Measurements from ENCODE around the gene ZNF543. TPM values are rescaled to one million over a fixed set of nuclear protein-coding genes. Genes with fewer than 3 reads are reported as not detected.

The ZNF543 gene
- total and polyA plus RNA-seq, 2 of the 8 experiments (the other 6 are each of a cell fraction or from before 2014, with no cell fraction given): 1.8 to 9.0 TPM

DNA sequence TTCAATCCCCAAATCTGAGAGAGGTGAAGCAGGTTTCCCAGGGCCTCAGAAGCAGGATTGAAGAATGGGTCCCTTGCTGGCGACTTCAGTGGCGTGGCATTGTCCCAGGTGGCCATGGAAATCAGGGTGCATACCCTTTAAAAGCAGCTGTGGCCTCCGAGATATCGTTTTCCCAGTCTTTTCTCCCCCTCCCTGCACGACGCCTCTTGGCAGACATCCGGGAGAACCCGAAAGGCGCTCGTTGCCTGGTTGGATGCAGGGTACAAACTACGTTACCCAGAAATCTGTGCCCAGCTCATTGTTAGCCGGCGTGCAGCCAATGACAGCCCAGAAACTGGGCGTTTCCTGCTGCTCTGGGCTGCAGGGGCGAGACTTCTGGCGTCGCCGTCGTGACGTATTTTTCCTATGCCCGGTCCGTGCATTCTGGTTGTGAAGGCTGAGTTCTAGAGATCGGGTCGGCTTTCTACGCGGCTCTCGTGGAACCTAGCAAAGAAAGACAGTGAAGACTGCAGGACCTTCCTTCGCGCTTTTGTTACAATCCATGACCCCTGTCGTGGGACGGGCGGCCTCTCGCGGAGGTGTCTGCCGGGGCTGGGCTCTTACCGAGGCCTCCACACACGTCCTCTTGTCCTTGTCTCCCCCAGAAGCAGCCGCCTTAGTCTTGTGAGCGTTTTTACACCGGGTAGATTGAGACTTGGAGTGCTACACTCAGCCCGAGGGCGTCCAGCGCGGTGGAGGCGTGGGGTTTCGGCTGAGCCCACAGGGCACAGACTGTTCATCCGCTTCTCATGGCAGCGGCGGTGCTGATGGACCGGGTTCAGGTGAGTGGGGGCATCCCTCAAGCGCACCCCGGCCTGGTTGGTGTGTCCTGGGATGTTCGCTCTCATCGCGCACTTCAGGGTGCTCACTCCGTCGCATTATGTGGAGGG is 30.9 kb downstream of the ZNF543 start, which contains the start of gene ZNF304:
ZNF304 (plus strand) TSS at position 395 of the 929 bp plus-strand sequence; CDS start at position 789, 394 bp downstream.
- peak within 1 kb of the TSS; percentile 69; the same call in 1 of the 2 replicates for H2BK5ac ChIP-seq (ENCODE audit: low read depth, low read length)
- peak within 1 kb of the TSS; percentile 88 to 100 (median 99) for H3K4me3 ChIP-seq (ENCODE audit: extremely low read depth in 1 of 4, insufficient read depth in 2 of 4, low read depth in 3 of 4, low read length in 4 of 4)
- H2BK12ac ChIP-seq (ENCODE audit: low read depth, low read length): no peak within 1 kb of the TSS
- H3K4me2 ChIP-seq (ENCODE audit: insufficient read depth in 1 of 2, low read depth in 2 of 2, low read length in 2 of 2): peak within 1 kb of the TSS; percentile 93 to 94
- peak within 1 kb of the TSS; percentile 30; the same call in 1 of the 2 replicates for H4K8ac ChIP-seq (ENCODE audit: extremely low read depth, insufficient read depth, low read length)
- ChIA-PET POLR2A (ENCODE audit: partially characterized antibody) (interaction anchor here (0.6 to 1.9 kb wide), 8 partner anchors 9 to 287 kb away, joined by 3 to 10 read pairs (median 4); partner anchors contain the start of genes TRAPPC2B, ZNF547 and ZNF548), CTCF (ENCODE audit: partially characterized antibody) (interaction anchor here (1.0 kb wide), 1 partner anchor 12 kb away, joined by 3 read pairs; no protein-coding TSS in a partner anchor)
- H3K14ac ChIP-seq (ENCODE audit: insufficient read length): no peak within 1 kb of the TSS
- H3K23me2 ChIP-seq (ENCODE audit: low read depth, low read length): peaks cover 12% of the 10 kb centered on the region; the same call in 1 of the 2 replicates
- H3K79me1 ChIP-seq (ENCODE audit: low read depth, low read length): peaks cover 10% of the 10 kb centered on the region
- no peak within 1 kb of the TSS for H2BK20ac ChIP-seq (ENCODE audit: low read length)
- no peak within 1 kb of the TSS for H2AK5ac ChIP-seq (ENCODE audit: low read depth, low read length)
- peak within 1 kb of the TSS; percentile 99 for H3K18ac ChIP-seq (ENCODE audit: extremely low read depth, low read length)
- H3K9ac ChIP-seq (replicated peaks in 1 of 4; ENCODE audit: extremely low read depth in 1 of 4, low read depth in 3 of 4, low read length in 3 of 4): peak within 1 kb of the TSS; percentile 84 to 95 (median 88)
- peaks cover 6 to 29% of the 10 kb centered on the region in 2 experiments; a peak in 3 of 4 replicates for H3K79me2 ChIP-seq (ENCODE audit: control insufficient read depth in 1 of 2, insufficient read depth in 2 of 2, low read length in 2 of 2)
- H3K9me3 ChIP-seq (ENCODE audit: insufficient read depth in 2 of 2, low read depth in 1 of 2, low read length in 1 of 2): no peaks in the 10 kb centered on the region
- H2AFZ ChIP-seq (ENCODE audit: low read length): peak within 1 kb of the TSS; percentile 99
- H3K4me1 ChIP-seq (replicated peaks in 1 of 4; ENCODE audit: control insufficient read depth in 3 of 4, insufficient read depth in 4 of 4, low read length in 3 of 4): peaks cover 0 to 4% (median 4%) of the 10 kb centered on the region in 4 experiments; a peak in 5 of 7 replicates
- H2BK120ac ChIP-seq (replicated peaks; ENCODE audit: low read depth, low read length): no peak within 1 kb of the TSS
- no peak within 1 kb of the TSS for H3K23ac ChIP-seq (ENCODE audit: insufficient read length)
- WGBS, 2 experiments (ENCODE audit: extremely low coverage in 1 of 2, insufficient coverage in 1 of 2, insufficient read length in 1 of 2, insufficient replicate concordance in 2 of 2, low coverage in 1 of 2, low lambda C conversion rate in 2 of 2, missing lambda C conversion rate in 1 of 2): 2% methylated on average over 55 of the region's 57 CpGs; no CpG with 5 or more reads in 1 of the 2 experiments
- FAIRE-seq (peak; percentile 96), DNase-seq (ENCODE audit: low read depth in 1 of 2, low spot score in 2 of 2) (peak; percentile 80 to 86)
- H4K20me1 ChIP-seq (replicated peaks in 1 of 2; ENCODE audit: control insufficient read depth in 1 of 2, insufficient read depth in 2 of 2, low read length in 2 of 2): peaks cover 0 to 3% of the 10 kb centered on the region in 2 experiments
- no peak within 1 kb of the TSS for H2BK15ac ChIP-seq (ENCODE audit: low read length)
- no peak within 1 kb of the TSS for H4K91ac ChIP-seq (replicated peaks; ENCODE audit: insufficient read length, low read length)
- H3K27me3 ChIP-seq (replicated peaks in 1 of 4; ENCODE audit: control insufficient read depth in 3 of 4, extremely low read depth in 1 of 4, insufficient read depth in 3 of 4, low read length in 3 of 4): no peaks in the 10 kb centered on the region
- peaks cover 2 to 19% (median 14%) of the 10 kb centered on the region in 4 experiments; a peak in 6 of 8 replicates for H3K36me3 ChIP-seq (ENCODE audit: control insufficient read depth in 2 of 4, insufficient read depth in 4 of 4, low read length in 3 of 4)
- no peak within 1 kb of the TSS for H3K4ac ChIP-seq (replicated peaks; ENCODE audit: insufficient read length, low read depth, low read length)
- no peak within 1 kb of the TSS for H3K56ac ChIP-seq (replicated peaks; ENCODE audit: insufficient read length, low read depth, low read length)
- peak within 1 kb of the TSS; percentile 41 for H3K27ac ChIP-seq (ENCODE audit: low read depth, low read length)
- peak within 1 kb of the TSS; percentile 66 for H4K5ac ChIP-seq (ENCODE audit: insufficient read length, low read depth, low read length)
- TF ChIP-seq RNF2 (IDR thresholded peaks at IDR 0.05; ENCODE audit: borderline replicate concordance, low read depth, low read length, missing control alignments, poor library complexity, severe bottlenecking) (no peak), POLR2A (IDR thresholded peaks at IDR 0.05; ENCODE audit: control extremely low read depth in 1 of 2, low read depth in 2 of 2, low read length in 2 of 2) (peak in 1 of 2 experiments; percentile 32; a peak in 2 of 3 replicates), PHF8 (conservative IDR thresholded peaks at IDR 0.05; ENCODE audit: low read depth, low read length) (peak; percentile 72; the same call in 1 of the 2 replicates), SAP30 (IDR thresholded peaks at IDR 0.05; ENCODE audit: insufficient read depth, insufficient replicate concordance, low read length) (peak; percentile 26), RBBP5 (IDR thresholded peaks at IDR 0.05; ENCODE audit: borderline replicate concordance, low read depth, low read length) (no peak), SIN3A (conservative IDR thresholded peaks at IDR 0.05 in 1 of 2, IDR thresholded peaks at IDR 0.05 in 1 of 2; ENCODE audit: low read depth in 1 of 2, low read length in 2 of 2) (peak; percentile 81 to 94; a peak in 2 of 4 replicates), SRF (IDR thresholded peaks at IDR 0.05; ENCODE audit: low read depth, low read length) (peak; percentile 59; the same call in 1 of the 2 replicates)
- TF ChIP-seq, protein P1, sequence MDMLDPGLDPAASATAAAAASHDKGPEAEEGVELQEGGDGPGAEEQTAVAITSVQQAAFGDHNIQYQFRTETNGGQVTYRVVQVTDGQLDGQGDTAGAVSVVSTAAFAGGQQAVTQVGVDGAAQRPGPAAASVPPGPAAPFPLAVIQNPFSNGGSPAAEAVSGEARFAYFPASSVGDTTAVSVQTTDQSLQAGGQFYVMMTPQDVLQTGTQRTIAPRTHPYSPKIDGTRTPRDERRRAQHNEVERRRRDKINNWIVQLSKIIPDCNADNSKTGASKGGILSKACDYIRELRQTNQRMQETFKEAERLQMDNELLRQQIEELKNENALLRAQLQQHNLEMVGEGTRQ (IDR thresholded peaks at IDR 0.05; ENCODE audit: low read length): no peak

Measured in H1 (cell line).